Aorta (tissue), 5 donors: ENCODE results near the gene NT5DC1. TPM values are rescaled to one million over a fixed set of nuclear protein-coding genes. Genes with fewer than 3 reads are reported as not detected.
A peak's percentile ranks its signal among the peaks of the same experiment; 100 is the strongest.
"Not testable (repeated sequence)": the region's sequence is repeated elsewhere in the genome, so short reads cannot be mapped to it uniquely, and the experiment has no call there.

ENCODE experiments used
- ATAC-seq: fragments of 200-7000 bp; cut with Tn5 transposase; one replicate; pipeline ENCODE4 v1.9.1; 2022; ENCODE audit warnings: moderate library complexity; ENCODE audit not compliant: low FRiP score
- DNase-seq, 2 donors: peaks; one replicate each; pipeline ENCODE4 v3.0.0-alpha.2; 2020
- H3K27ac ChIP-seq, 2 donors: one replicate each; pipeline ENCODE4 v1.5.1; 2013; ENCODE audit warnings: low read length in 2 of 2, mild to moderate bottlenecking in 2 of 2, moderate library complexity in 2 of 2, control low read depth in 1 of 2, inconsistent platforms in 1 of 2, low read depth in 1 of 2
- H3K27me3 ChIP-seq, 2 donors: one replicate each; pipeline ENCODE4 v1.6.1; 2013; ENCODE audit warnings: control low read depth in 1 of 2, low read length in 1 of 2, mild to moderate bottlenecking in 1 of 2, moderate library complexity in 1 of 2; ENCODE audit not compliant: insufficient read depth in 2 of 2, control insufficient read depth in 1 of 2
- H3K36me3 ChIP-seq, 2 donors: one replicate each; pipeline ENCODE4 v1.6.1; 2013; ENCODE audit warnings: control low read depth in 1 of 2, low read length in 1 of 2, mild to moderate bottlenecking in 1 of 2; ENCODE audit not compliant: insufficient read depth in 2 of 2, control insufficient read depth in 1 of 2
- H3K4me1 ChIP-seq, 2 donors: one replicate each; pipeline ENCODE4 v1.6.1; 2013; ENCODE audit warnings: low read length in 2 of 2, control low read depth in 1 of 2, mild to moderate bottlenecking in 1 of 2, moderate library complexity in 1 of 2; ENCODE audit not compliant: insufficient read depth in 2 of 2, control insufficient read depth in 1 of 2
- H3K4me3 ChIP-seq, 2 donors: one replicate each; pipeline ENCODE4 v1.5.1; 2013; ENCODE audit warnings: low read length in 2 of 2, control low read depth in 1 of 2, mild to moderate bottlenecking in 1 of 2
- H3K9me3 ChIP-seq: one replicate; pipeline ENCODE4 v1.6.1; 2013; ENCODE audit warnings: mild to moderate bottlenecking, low read length; ENCODE audit not compliant: control insufficient read depth
- WGBS, 2 donors: extraction: QIAGEN DNeasy Blood & Tissue Kit; methylation state at CpG; one replicate each; pipeline ENCODE4 v1.1.7; 2013; 5-methylcytosine and 5-hydroxymethylcytosine counted together
- intact Hi-C, 2 donors: fragments of 100-400 bp; cut with DNase I; formaldehyde crosslinking; loops; one replicate each; pipeline versions ENCODE4 v1.14.2 to v1.15.0; 2022
- polyA plus RNA-seq, 2 donors: library from polyadenylated mRNA; stranded (reverse); fragments of 200-250 nt; gene quantifications; one replicate each; pipeline ENCODE4 v1.2.3, GENCODE V29; 2013
- total RNA-seq, 2 donors: library from RNA; stranded (reverse); fragmentation: NEBNext Ultra II Directional; extraction: Animal tissue kit (Norgen Biotek cat#: 25700); gene quantifications; one replicate each; pipeline ENCODE4 v1.2.1, GENCODE V29; 2021
- donor health status: healthy with polysubstance abuse.
- donor health status: Bipolar disorder and iron deficiency.
- donor health status: DM: no; HTN: no; CAD: no.
- donor health status: DM: no; HTN: no; CAD: no.
- donor health status: DM: yes; HTN: yes; CAD: no.

Gene NT5DC1
- total and polyA plus RNA-seq, 4 donors = 17.0 to 47.5 (median 38.0) TPM

- whole genome bisulfite sequencing, 2 donors = 17% methylated on average over 8 of the region's 8 CpGs
- intact Hi-C loops = loop anchor here (5.0 to 10.0 kb wide), 4 partner anchors 92 to 284 kb away; partner anchors contain the start of gene DSE (in 1 of the 2)
- H3K9me3 ChIP-seq = no peaks in the 10 kb centered on the region
- H3K4me3 ChIP-seq = peak overlapping the region; percentile 81 to 85
- ATAC-seq (no peak), DNase-seq (no peak)
- H3K4me1 ChIP-seq = peaks cover 0 to 7% of the 10 kb centered on the region in 2 donors
- no peaks in the 10 kb centered on the region for H3K36me3 ChIP-seq
- no peaks in the 10 kb centered on the region for H3K27me3 ChIP-seq
- H3K27ac ChIP-seq = peak overlapping the region; percentile 76 to 91
Observed at GRCh38 chr6:116280161-116280932, 179.7 kb downstream of the NT5DC1 start.

- ATAC-seq (no peak), DNase-seq (no peak)
- Histone ChIP-seq H3K27ac (no peak overlapping the region), H3K36me3 (no peaks in the 10 kb centered on the region), H3K4me1 (peaks cover 0 to 7% of the 10 kb centered on the region in 2 donors), H3K9me3 (no peaks in the 10 kb centered on the region), H3K27me3 (no peaks in the 10 kb centered on the region), H3K4me3 (no peak overlapping the region)
- intact Hi-C loops = loop anchor here (5.0 to 10.0 kb wide), 4 partner anchors 91 to 284 kb away; partner anchors contain the start of gene DSE (in 1 of the 2)
- 87 to 92% methylated on average over 5 of the region's 5 CpGs for WGBS, 2 donors
Observed at GRCh38 chr6:116280933-116281316, 180.3 kb downstream of the NT5DC1 start.

- Histone ChIP-seq H3K4me3 (no peak overlapping the region), H3K9me3 (no peaks in the 10 kb centered on the region), H3K27me3 (no peaks in the 10 kb centered on the region), H3K36me3 (no peaks in the 10 kb centered on the region), H3K27ac (no peak overlapping the region), H3K4me1 (peaks cover 0 to 7% of the 10 kb centered on the region in 2 donors)
- no peak for ATAC-seq
- WGBS, 2 donors = 66 to 67% methylated on average over 2 of the region's 2 CpGs
- intact Hi-C loops = loop anchor here (5.0 to 10.0 kb wide), 4 partner anchors 90 to 282 kb away; partner anchors contain the start of gene DSE (in 1 of the 2)
- DNase-seq = no peak
Observed at GRCh38 chr6:116282698-116283097, 182.0 kb downstream of the NT5DC1 start.

GRCh38 chr6:116283191-116283590 is 182.5 kb downstream of the NT5DC1 start:
- peaks cover 0 to 3% of the 10 kb centered on the region in 2 donors for H3K4me1 ChIP-seq
- no peaks in the 10 kb centered on the region for H3K36me3 ChIP-seq
- DNase-seq = no peak
- no peaks in the 10 kb centered on the region for H3K9me3 ChIP-seq
- ATAC-seq = no peak
- H3K27me3 ChIP-seq = no peaks in the 10 kb centered on the region
- intact Hi-C loops = loop anchor here (5.0 to 10.0 kb wide), 4 partner anchors 89 to 282 kb away; partner anchors contain the start of gene DSE (in 1 of the 2)
- 65 to 75% methylated on average over 1 of the region's 1 CpG for WGBS, 2 donors
- no peak overlapping the region for H3K27ac ChIP-seq
- H3K4me3 ChIP-seq = no peak overlapping the region

- ATAC-seq = not testable (repeated sequence)
Observed at GRCh38 chr6:116284984-116285383, 184.3 kb downstream of the NT5DC1 start.

GRCh38 chr6:116286773-116287358 is 186.2 kb downstream of the NT5DC1 start:
- no peak overlapping the region for H3K27ac ChIP-seq
- no peaks in the 10 kb centered on the region for H3K27me3 ChIP-seq
- ATAC-seq = no peak
- intact Hi-C loops = loop anchor here (5.0 to 10.0 kb wide), 3 partner anchors 158 to 278 kb away; no protein-coding TSS in a partner anchor
- 85 to 87% methylated on average over 1 of the region's 1 CpG for WGBS, 2 donors
- H3K9me3 ChIP-seq = no peaks in the 10 kb centered on the region
- no peak overlapping the region for H3K4me3 ChIP-seq
- no peaks in the 10 kb centered on the region for H3K36me3 ChIP-seq
- H3K4me1 ChIP-seq = no peaks in the 10 kb centered on the region
- no peak for DNase-seq

More at GRCh38 chr6:116284984-116285383, 184.3 kb downstream of the NT5DC1 start:
- 88 to 95% methylated on average over 4 of the region's 4 CpGs for WGBS, 2 donors
- not testable (repeated sequence) for H3K27ac ChIP-seq, H3K27me3 ChIP-seq, H3K36me3 ChIP-seq, H3K4me1 ChIP-seq, DNase-seq, H3K4me3 ChIP-seq, H3K9me3 ChIP-seq
- intact Hi-C loops = loop anchor here (5.0 to 10.0 kb wide), 5 partner anchors 87 to 280 kb away; partner anchors contain the start of gene DSE (in 1 of the 2)

GRCh38 chr6:116287689-116288282 is 187.1 kb downstream of the NT5DC1 start:
- H3K36me3 ChIP-seq = no peaks in the 10 kb centered on the region
- H3K27ac ChIP-seq = no peak overlapping the region
- intact Hi-C loops = loop anchor here (2.0 to 10.0 kb wide), 4 partner anchors 157 to 277 kb away; no protein-coding TSS in a partner anchor
- H3K9me3 ChIP-seq = no peaks in the 10 kb centered on the region
- H3K4me1 ChIP-seq = no peaks in the 10 kb centered on the region
- ATAC-seq = no peak
- no peak overlapping the region for H3K4me3 ChIP-seq
- 79 to 84% methylated on average over 2 of the region's 2 CpGs for WGBS, 2 donors
- no peaks in the 10 kb centered on the region for H3K27me3 ChIP-seq
- DNase-seq = no peak

- Histone ChIP-seq H3K9me3 (no peaks in the 10 kb centered on the region), H3K27me3 (no peaks in the 10 kb centered on the region), H3K4me3 (no peak overlapping the region), H3K36me3 (no peaks in the 10 kb centered on the region), H3K27ac (no peak overlapping the region), H3K4me1 (no peaks in the 10 kb centered on the region)
- 83 to 91% methylated on average over 2 of the region's 2 CpGs for WGBS, 2 donors
- intact Hi-C loops = loop anchor here (2.0 to 10.0 kb wide), 4 partner anchors 155 to 275 kb away; no protein-coding TSS in a partner anchor
- ATAC-seq = no peak
- DNase-seq = no peak
Observed at GRCh38 chr6:116289876-116290275, 189.2 kb downstream of the NT5DC1 start.
